Esophagus squamous epithelium (tissue), 4 donors: ENCODE measurements around the gene ANKLE2.

Experiments used
- CTCF ChIP-seq, 6 experiments: fragments of 450-650 bp in 4 of 6; fragments of 200-600 bp in 2 of 6; sonication (generic) in 2 of 6; IDR thresholded peaks; one replicate each; pipeline ENCODE4 v1.5.1; 2016 to 2019; ENCODE audit warnings: antibody characterized with exemption in 6 of 6, mild to moderate bottlenecking in 4 of 6, moderate library complexity in 4 of 6
- POLR2A ChIP-seq, 4 donors: fragments of 450-650 bp; IDR thresholded peaks; one replicate each; pipeline ENCODE4 v1.6.1; 2017; ENCODE audit warnings: antibody characterized with exemption in 4 of 4, mild to moderate bottlenecking in 4 of 4, moderate library complexity in 3 of 4

- no peak for TF ChIP-seq CTCF (IDR thresholded peaks at IDR 0.05)
- TF ChIP-seq POLR2A (IDR thresholded peaks at IDR 0.05): no peak
Measured at GRCh38 chr12:132774646-132775275, 13.1 kb upstream of the ANKLE2 start.
